ENCODE measurements around the gene ETFB.

- TF ChIP-seq CTCF (tag by site-specific recombination; IDR thresholded peaks at IDR 0.05) (no peak), ZNF664 (tag by site-specific recombination; IDR thresholded peaks at IDR 0.05) (no peak)
Measured at GRCh38 chr19:51318687-51319648, 47.2 kb downstream of the ETFB start.

All from HEK293 (cell line).